IPS-18a (cell line): ENCODE measurements around the gene HDAC9.

Source experiments
- H3K27ac ChIP-seq: one replicate; pipeline ENCODE4 v1.5.1; 2013; ENCODE audit warnings: low read length
- H3K27me3 ChIP-seq: one replicate; pipeline ENCODE4 v1.6.1; 2013; ENCODE audit warnings: mild to moderate bottlenecking, low read length; ENCODE audit not compliant: control insufficient read depth, insufficient read depth
- H3K36me3 ChIP-seq: one replicate; pipeline ENCODE4 v1.6.1; 2013; ENCODE audit warnings: low read depth, low read length; ENCODE audit not compliant: control insufficient read depth
- H3K4me1 ChIP-seq: one replicate; pipeline ENCODE4 v1.6.1; 2013; ENCODE audit warnings: low read depth, low read length; ENCODE audit not compliant: control insufficient read depth
- H3K4me3 ChIP-seq: one replicate; pipeline ENCODE4 v1.5.1; 2013; ENCODE audit warnings: low read length
- H3K9ac ChIP-seq: one replicate; pipeline ENCODE4 v1.6.1; 2013; ENCODE audit warnings: mild to moderate bottlenecking, low read length, moderate library complexity
- H3K9me3 ChIP-seq: one replicate; pipeline ENCODE4 v1.6.1; 2013; ENCODE audit warnings: low read depth, low read length; ENCODE audit not compliant: control insufficient read depth

The HDAC9 gene

DNA sequence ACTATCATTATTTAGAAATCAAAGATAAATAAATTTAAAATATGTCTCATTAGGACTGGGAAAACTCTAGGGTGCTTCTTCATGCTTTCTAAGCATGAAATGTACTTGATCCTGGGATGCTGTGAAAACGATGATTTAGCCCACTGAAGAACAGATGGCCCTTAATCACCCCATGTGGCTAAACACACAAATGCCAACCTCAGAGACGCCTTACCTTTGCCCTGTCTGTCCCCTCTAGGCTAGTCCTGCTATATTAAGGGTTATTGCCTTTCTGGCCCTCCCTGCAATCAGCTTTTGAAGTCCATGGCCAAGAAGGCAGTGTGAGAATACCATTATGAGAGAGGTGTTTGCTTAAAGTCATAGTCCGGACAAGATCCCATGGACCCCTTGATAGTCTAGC lies 404.7 kb downstream of the HDAC9 start:
- Histone ChIP-seq H3K4me3 (no peak overlapping the region), H3K9me3 (no peaks in the 10 kb centered on the region), H3K9ac (no peak overlapping the region), H3K27me3 (no peaks in the 10 kb centered on the region), H3K4me1 (peaks cover 4% of the 10 kb centered on the region), H3K36me3 (no peaks in the 10 kb centered on the region), H3K27ac (no peak overlapping the region)

- Histone ChIP-seq H3K4me1 (no peaks in the 10 kb centered on the region), H3K36me3 (no peaks in the 10 kb centered on the region), H3K4me3 (no peak overlapping the region), H3K27me3 (no peaks in the 10 kb centered on the region), H3K27ac (no peak overlapping the region), H3K9me3 (no peaks in the 10 kb centered on the region), H3K9ac (no peak overlapping the region)
Observed at GRCh38 chr7:18900803-18901202, 405.3 kb downstream of the HDAC9 start.

DNA sequence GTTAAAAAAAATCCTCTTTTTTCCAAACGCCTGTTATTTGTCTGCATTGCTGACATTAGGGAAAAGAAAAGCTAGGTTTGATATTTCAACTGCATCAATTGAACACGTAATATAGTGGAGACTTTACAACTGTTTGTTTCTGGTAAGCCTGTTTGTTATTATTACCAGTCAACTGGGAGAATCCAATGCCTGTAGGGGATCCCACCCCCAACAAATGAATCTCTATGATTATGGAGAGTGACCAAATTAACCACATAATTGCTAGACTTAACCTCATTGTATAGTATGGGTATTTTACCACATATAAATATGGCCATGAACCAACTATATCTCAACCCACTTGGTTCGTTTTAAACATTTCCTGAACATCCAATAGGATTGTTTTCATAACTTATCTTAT lies 405.8 kb downstream of the HDAC9 start:
- H3K9ac ChIP-seq, result no peak overlapping the region
- H3K4me1 ChIP-seq, result no peaks in the 10 kb centered on the region
- H3K36me3 ChIP-seq, result no peaks in the 10 kb centered on the region
- H3K4me3 ChIP-seq, result no peak overlapping the region
- no peaks in the 10 kb centered on the region for H3K9me3 ChIP-seq
- no peak overlapping the region for H3K27ac ChIP-seq
- H3K27me3 ChIP-seq, result no peaks in the 10 kb centered on the region

DNA sequence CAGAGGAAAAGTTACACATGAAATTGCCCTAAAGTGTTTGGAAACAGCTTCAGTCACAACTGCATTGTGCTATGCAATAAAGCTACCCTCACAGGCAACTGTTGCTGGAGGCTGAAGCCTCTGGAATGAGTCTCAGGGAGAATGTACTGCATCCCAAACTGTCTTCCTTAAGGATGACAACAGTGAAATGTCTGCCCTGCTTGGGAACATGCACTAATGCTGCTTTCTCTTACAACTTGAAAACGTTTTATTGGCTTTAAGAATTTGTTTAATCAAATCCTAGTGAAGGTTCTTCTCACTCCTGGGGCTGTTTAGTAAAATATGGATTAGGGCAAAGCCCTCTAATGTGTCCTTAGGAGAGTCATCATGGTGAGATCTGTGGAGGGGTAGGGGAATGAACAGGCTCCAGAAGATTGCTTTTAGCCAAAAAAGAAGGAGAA lies 406.5 kb downstream of the HDAC9 start:
- Histone ChIP-seq H3K4me1 (no peaks in the 10 kb centered on the region), H3K4me3 (no peak overlapping the region), H3K27me3 (no peaks in the 10 kb centered on the region), H3K9me3 (no peaks in the 10 kb centered on the region), H3K9ac (no peak overlapping the region), H3K27ac (no peak overlapping the region), H3K36me3 (no peaks in the 10 kb centered on the region)

GRCh38 chr7:18902892-18903291 lies 407.3 kb downstream of the HDAC9 start:
- Histone ChIP-seq H3K27me3 (no peaks in the 10 kb centered on the region), H3K4me3 (no peak overlapping the region), H3K27ac (no peak overlapping the region), H3K9ac (no peak overlapping the region), H3K36me3 (no peaks in the 10 kb centered on the region), H3K9me3 (no peaks in the 10 kb centered on the region), H3K4me1 (no peaks in the 10 kb centered on the region)

- Histone ChIP-seq H3K27ac (no peak overlapping the region), H3K9me3 (no peaks in the 10 kb centered on the region), H3K4me3 (no peak overlapping the region), H3K4me1 (no peaks in the 10 kb centered on the region), H3K27me3 (no peaks in the 10 kb centered on the region), H3K9ac (no peak overlapping the region), H3K36me3 (no peaks in the 10 kb centered on the region)
Observed at GRCh38 chr7:18903695-18904094, 408.1 kb downstream of the HDAC9 start.

DNA sequence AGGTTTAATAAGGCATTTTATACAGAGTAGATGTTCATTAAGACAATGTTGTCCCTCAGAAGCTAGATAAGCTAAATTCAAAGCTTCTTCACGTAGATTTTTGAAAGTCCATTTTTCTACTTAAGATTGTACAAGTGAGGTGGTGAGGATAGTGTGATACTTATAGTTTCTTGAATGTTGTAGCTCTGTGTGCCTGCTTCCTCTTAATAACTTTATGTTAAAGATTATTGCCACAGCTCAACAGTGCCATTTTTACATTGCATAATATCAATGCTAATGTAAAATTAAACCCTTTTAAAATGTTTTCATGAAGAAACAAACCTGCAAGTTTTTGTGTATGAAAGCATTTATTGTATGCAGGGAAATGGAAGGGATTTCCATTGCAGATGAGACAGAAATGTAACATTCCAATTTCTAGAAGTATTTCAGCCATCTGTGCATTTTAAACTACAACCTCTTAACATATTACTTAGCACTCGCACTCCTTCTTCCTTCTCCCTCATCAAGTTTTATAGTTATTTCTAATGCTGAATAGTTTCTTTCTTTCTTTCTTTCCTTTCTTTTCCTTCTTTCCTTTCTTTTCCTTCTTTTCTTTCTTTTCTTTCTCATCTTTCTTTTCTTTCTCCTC lies 409.9 kb downstream of the HDAC9 start:
- Histone ChIP-seq H3K4me1 (no peaks in the 10 kb centered on the region), H3K9ac (no peak overlapping the region), H3K4me3 (no peak overlapping the region), H3K9me3 (no peaks in the 10 kb centered on the region), H3K36me3 (no peaks in the 10 kb centered on the region), H3K27ac (no peak overlapping the region), H3K27me3 (no peaks in the 10 kb centered on the region)

DNA sequence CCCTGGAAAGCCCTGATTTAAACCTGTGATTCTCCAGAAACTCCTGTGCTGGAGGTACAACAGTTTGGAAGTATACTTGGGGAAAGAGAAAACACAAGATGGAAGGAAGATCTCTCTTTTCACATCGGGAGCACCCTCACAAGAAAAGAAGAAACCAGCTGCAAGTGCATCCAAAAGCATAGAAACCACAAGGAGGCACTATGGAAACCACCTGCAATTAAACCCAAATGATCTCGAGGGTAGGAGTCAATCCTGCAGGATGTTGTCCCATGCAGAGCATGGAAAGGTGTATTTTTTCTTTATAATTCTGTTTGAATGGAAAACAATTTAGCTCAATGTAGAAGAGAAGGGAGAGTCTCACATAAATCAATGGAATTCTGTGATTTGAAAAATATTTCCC lies 411.4 kb downstream of the HDAC9 start:
- Histone ChIP-seq H3K4me1 (no peaks in the 10 kb centered on the region), H3K27me3 (no peaks in the 10 kb centered on the region), H3K27ac (no peak overlapping the region), H3K4me3 (no peak overlapping the region), H3K36me3 (no peaks in the 10 kb centered on the region), H3K9ac (no peak overlapping the region), H3K9me3 (no peaks in the 10 kb centered on the region)

DNA sequence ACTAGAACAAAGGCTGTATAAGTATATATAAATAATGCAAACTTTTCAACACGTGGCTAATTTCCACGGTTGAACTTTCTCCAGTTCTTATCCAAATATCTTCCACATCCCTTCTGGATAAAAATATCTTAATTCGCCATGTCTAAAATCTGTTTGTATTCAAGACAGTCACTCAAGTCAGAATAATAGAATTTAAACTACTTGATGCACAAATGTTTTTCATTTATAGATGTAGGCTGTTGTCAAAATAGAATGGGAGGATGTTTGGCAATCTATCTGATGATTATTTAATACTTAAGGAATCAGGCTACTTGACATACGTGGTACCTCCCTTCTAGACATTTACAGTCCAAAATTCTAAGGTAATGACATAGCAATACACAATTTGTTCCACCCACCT lies 417.6 kb downstream of the HDAC9 start:
- no peaks in the 10 kb centered on the region for H3K36me3 ChIP-seq
- no peak overlapping the region for H3K4me3 ChIP-seq
- no peaks in the 10 kb centered on the region for H3K9me3 ChIP-seq
- peaks cover 7% of the 10 kb centered on the region for H3K4me1 ChIP-seq
- no peak overlapping the region for H3K9ac ChIP-seq
- H3K27me3 ChIP-seq, result no peaks in the 10 kb centered on the region
- no peak overlapping the region for H3K27ac ChIP-seq

DNA sequence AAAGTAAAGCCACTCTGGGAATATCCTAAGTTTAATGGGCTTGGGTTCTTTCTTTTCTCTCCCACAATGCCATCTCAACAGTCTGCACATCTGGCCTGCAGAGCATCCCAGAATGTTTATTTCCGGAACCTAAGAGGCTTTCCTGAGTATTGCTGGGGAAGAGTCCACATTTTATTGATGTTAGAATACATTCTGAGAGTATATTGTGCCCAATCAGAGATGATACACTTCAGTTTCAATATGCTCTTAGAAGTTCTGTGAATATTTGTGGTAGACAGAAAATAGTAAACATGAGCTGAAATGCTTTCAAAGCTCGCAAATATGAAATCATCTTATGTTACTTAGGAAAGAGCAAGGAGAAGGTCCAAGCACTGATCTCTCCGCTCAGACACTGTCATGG lies 421.3 kb downstream of the HDAC9 start:
- no peaks in the 10 kb centered on the region for H3K27me3 ChIP-seq
- H3K4me3 ChIP-seq, result no peak overlapping the region
- no peak overlapping the region for H3K9ac ChIP-seq
- no peak overlapping the region for H3K27ac ChIP-seq
- no peaks in the 10 kb centered on the region for H3K36me3 ChIP-seq
- peaks cover 7% of the 10 kb centered on the region for H3K4me1 ChIP-seq
- H3K9me3 ChIP-seq, result no peaks in the 10 kb centered on the region

DNA sequence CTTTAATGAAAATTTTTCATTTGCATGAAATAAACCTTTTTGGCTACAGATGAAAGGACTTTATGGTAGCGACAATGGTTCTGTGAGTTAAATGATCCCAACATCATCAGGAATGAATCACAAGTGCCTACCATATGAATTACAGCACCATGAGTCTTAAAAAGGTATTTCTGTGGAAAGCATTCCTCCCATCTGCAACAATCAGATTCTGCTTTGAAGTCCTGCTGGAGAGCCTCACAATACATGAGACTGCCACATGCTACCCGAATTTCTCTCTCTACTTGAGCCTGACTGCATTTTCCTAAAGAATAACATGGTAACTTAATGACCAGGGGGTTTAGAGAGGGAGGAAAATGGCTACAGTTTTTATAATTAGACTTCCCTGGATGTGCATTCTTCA lies 431.6 kb downstream of the HDAC9 start:
- no peak overlapping the region for H3K9ac ChIP-seq
- no peaks in the 10 kb centered on the region for H3K4me1 ChIP-seq
- no peaks in the 10 kb centered on the region for H3K27me3 ChIP-seq
- no peaks in the 10 kb centered on the region for H3K36me3 ChIP-seq
- no peaks in the 10 kb centered on the region for H3K9me3 ChIP-seq
- H3K27ac ChIP-seq, result no peak overlapping the region
- no peak overlapping the region for H3K4me3 ChIP-seq

GRCh38 chr7:18936265-18936664 lies 440.7 kb downstream of the HDAC9 start:
- no peaks in the 10 kb centered on the region for H3K9me3 ChIP-seq
- H3K9ac ChIP-seq, result no peak overlapping the region
- H3K36me3 ChIP-seq, result no peaks in the 10 kb centered on the region
- H3K27me3 ChIP-seq, result no peaks in the 10 kb centered on the region
- H3K27ac ChIP-seq, result no peak overlapping the region
- no peak overlapping the region for H3K4me3 ChIP-seq
- peaks cover 15% of the 10 kb centered on the region for H3K4me1 ChIP-seq
